ENCODE results near the gene ZNF311. TPM values are rescaled to one million over a fixed set of nuclear protein-coding genes. Genes with fewer than 3 reads are reported as not detected.

The ZNF311 gene
- total RNA-seq, 2 donors from 2014 or later = 2.2 to 6.5 TPM

- H3K4me1 Mint-ChIP-seq = peaks cover 9% of the 10 kb centered on the region
- Histone ChIP-seq H3K4me1 (ENCODE audit: control insufficient read depth, insufficient read depth, low read length) (no peaks in the 10 kb centered on the region), H3K27me3 (ENCODE audit: control insufficient read depth, insufficient read depth, low read length, poor library complexity, severe bottlenecking) (no peaks in the 10 kb centered on the region), H3K9me3 (ENCODE audit: control insufficient read depth, low read length) (no peaks in the 10 kb centered on the region), H3K9ac (ENCODE audit: extremely low read depth, low read length, poor library complexity, severe bottlenecking) (no peak overlapping the region), H3K36me3 (ENCODE audit: control insufficient read depth, insufficient read depth, low read length) (no peaks in the 10 kb centered on the region), H3K4me3 (ENCODE audit: low read length) (no peak overlapping the region), H3K27ac (ENCODE audit: low read depth, low read length) (no peak overlapping the region)
- no peaks in the 10 kb centered on the region for H3K27me3 Mint-ChIP-seq (ENCODE audit: insufficient read depth)
- H3K4me3 Mint-ChIP-seq = no peak overlapping the region
- TF ChIP-seq CTCF (conservative IDR thresholded peaks at IDR 0.05) = no peak
- 88 to 90% methylated on average over 16 to 23 of the region's 23 CpGs for WGBS, 2 experiments (ENCODE audit: insufficient coverage in 1 of 2, insufficient read length in 1 of 2)
- H3K9me3 Mint-ChIP-seq = peaks cover 14% of the 10 kb centered on the region
- DNase-seq = no peak
- H3K27ac Mint-ChIP-seq = no peak overlapping the region
- H3K36me3 Mint-ChIP-seq (ENCODE audit: low read depth) = peaks cover 3% of the 10 kb centered on the region
Measured at GRCh38 chr6:28948782-28949486, 56.2 kb downstream of the ZNF311 start.

GRCh38 chr6:28947831-28948270 is 57.3 kb downstream of the ZNF311 start:
- no peak for TF ChIP-seq CTCF (conservative IDR thresholded peaks at IDR 0.05)
- no peak overlapping the region for H3K4me3 ChIP-seq (ENCODE audit: low read length)
- H3K27ac ChIP-seq (ENCODE audit: low read depth, low read length) = no peak overlapping the region
- H3K9ac ChIP-seq (ENCODE audit: extremely low read depth, low read length, poor library complexity, severe bottlenecking) = no peak overlapping the region
- Mint-ChIP-seq H3K27me3 (ENCODE audit: insufficient read depth) (no peaks in the 10 kb centered on the region), H3K27ac (no peak overlapping the region), H3K4me3 (no peak overlapping the region), H3K4me1 (peaks cover 9% of the 10 kb centered on the region), H3K36me3 (ENCODE audit: low read depth) (peaks cover 3% of the 10 kb centered on the region), H3K9me3 (peaks cover 14% of the 10 kb centered on the region)
- no peak for DNase-seq
- H3K27me3 ChIP-seq (ENCODE audit: control insufficient read depth, insufficient read depth, low read length, poor library complexity, severe bottlenecking) = no peaks in the 10 kb centered on the region
- no peaks in the 10 kb centered on the region for H3K4me1 ChIP-seq (ENCODE audit: control insufficient read depth, insufficient read depth, low read length)
- WGBS, 2 experiments (ENCODE audit: insufficient coverage in 1 of 2, insufficient read length in 1 of 2) = 85 to 96% methylated on average over 1 of the region's 1 CpG
- no peaks in the 10 kb centered on the region for H3K9me3 ChIP-seq (ENCODE audit: control insufficient read depth, low read length)
- H3K36me3 ChIP-seq (ENCODE audit: control insufficient read depth, insufficient read depth, low read length) = no peaks in the 10 kb centered on the region

- H3K27ac Mint-ChIP-seq = no peak overlapping the region
- H3K9me3 Mint-ChIP-seq = peaks cover 14% of the 10 kb centered on the region
- no peak overlapping the region for H3K4me3 Mint-ChIP-seq
- 88 to 96% methylated on average over 5 to 6 of the region's 6 CpGs for WGBS, 2 experiments (ENCODE audit: insufficient coverage in 1 of 2, insufficient read length in 1 of 2)
- H3K36me3 Mint-ChIP-seq (ENCODE audit: low read depth) = peaks cover 3% of the 10 kb centered on the region
- Histone ChIP-seq H3K9me3 (ENCODE audit: control insufficient read depth, low read length) (no peaks in the 10 kb centered on the region), H3K4me3 (ENCODE audit: low read length) (no peak overlapping the region), H3K27ac (ENCODE audit: low read depth, low read length) (no peak overlapping the region), H3K27me3 (ENCODE audit: control insufficient read depth, insufficient read depth, low read length, poor library complexity, severe bottlenecking) (no peaks in the 10 kb centered on the region), H3K36me3 (ENCODE audit: control insufficient read depth, insufficient read depth, low read length) (no peaks in the 10 kb centered on the region), H3K4me1 (ENCODE audit: control insufficient read depth, insufficient read depth, low read length) (no peaks in the 10 kb centered on the region), H3K9ac (ENCODE audit: extremely low read depth, low read length, poor library complexity, severe bottlenecking) (no peak overlapping the region)
- no peak for TF ChIP-seq CTCF (conservative IDR thresholded peaks at IDR 0.05)
- peak; percentile 34 for DNase-seq
- H3K4me1 Mint-ChIP-seq = peaks cover 9% of the 10 kb centered on the region
- H3K27me3 Mint-ChIP-seq (ENCODE audit: insufficient read depth) = no peaks in the 10 kb centered on the region
Measured at GRCh38 chr6:28947067-28947765, 57.9 kb downstream of the ZNF311 start.
